NCI-H82 treated with DMSO at 0.1 percent for 48 hours (cell line): ENCODE results near the gene KLHL4.
"Not testable (repeated sequence)": the region's sequence is repeated elsewhere in the genome, so short reads cannot be mapped to it uniquely, and the experiment has no call there.

Experiments
- DNase-seq: peaks from one replicate; lab custom pipeline; 2025; ENCODE audit not compliant: unreplicated experiment; lab: John Stamatoyannopoulos, UW

Gene KLHL4, protein sequence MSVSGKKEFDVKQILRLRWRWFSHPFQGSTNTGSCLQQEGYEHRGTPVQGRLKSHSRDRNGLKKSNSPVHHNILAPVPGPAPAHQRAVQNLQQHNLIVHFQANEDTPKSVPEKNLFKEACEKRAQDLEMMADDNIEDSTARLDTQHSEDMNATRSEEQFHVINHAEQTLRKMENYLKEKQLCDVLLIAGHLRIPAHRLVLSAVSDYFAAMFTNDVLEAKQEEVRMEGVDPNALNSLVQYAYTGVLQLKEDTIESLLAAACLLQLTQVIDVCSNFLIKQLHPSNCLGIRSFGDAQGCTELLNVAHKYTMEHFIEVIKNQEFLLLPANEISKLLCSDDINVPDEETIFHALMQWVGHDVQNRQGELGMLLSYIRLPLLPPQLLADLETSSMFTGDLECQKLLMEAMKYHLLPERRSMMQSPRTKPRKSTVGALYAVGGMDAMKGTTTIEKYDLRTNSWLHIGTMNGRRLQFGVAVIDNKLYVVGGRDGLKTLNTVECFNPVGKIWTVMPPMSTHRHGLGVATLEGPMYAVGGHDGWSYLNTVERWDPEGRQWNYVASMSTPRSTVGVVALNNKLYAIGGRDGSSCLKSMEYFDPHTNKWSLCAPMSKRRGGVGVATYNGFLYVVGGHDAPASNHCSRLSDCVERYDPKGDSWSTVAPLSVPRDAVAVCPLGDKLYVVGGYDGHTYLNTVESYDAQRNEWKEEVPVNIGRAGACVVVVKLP

DNA sequence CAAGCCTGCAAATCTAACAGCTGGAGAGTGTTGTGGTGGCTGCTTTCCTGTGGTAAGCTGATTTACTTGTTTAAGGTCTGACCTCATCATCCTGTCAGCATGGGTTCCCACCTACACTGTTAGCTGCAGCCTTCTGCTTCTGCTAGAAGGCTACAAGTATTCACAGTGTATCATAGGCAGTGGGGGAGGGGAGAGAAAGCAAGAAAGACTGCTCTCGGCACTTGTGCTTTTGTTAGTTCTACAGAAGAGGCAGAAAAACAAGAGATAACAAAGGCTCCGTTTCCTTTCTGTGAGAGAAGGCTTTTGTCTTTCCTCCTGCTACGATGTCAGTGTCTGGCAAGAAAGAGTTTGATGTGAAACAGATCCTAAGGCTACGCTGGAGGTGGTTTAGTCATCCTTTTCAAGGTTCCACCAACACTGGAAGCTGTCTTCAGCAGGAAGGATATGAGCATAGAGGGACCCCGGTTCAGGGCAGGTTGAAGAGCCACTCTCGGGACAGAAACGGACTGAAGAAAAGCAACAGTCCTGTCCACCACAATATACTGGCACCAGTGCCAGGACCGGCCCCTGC is at the start of gene KLHL4:
Gene KLHL4 (plus strand): TSS at position 232 of the 571 bp plus-strand sequence. CDS start 92 bp downstream, at position 324.
- DNase-seq, result peak; percentile 73

DNA sequence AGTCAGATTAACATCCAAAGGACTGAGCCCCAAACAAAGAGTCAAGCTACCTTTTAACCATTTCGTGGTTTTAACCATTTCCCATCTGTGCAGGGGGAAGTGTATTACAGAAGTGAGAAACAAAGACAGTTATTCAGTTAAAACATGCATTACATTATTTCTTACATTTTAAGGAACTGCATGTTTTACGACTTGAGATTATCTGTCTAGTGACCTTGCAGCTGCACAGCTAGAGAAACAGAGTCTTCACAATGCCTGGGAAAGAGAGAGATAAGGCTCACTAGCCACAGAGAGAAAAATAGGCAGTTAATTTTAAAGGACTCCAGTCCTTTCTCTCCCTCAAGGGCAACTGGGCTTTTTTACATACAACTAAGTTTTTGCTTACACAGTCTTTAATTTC is 48.7 kb upstream of the KLHL4 start:
- no peak for DNase-seq

DNA sequence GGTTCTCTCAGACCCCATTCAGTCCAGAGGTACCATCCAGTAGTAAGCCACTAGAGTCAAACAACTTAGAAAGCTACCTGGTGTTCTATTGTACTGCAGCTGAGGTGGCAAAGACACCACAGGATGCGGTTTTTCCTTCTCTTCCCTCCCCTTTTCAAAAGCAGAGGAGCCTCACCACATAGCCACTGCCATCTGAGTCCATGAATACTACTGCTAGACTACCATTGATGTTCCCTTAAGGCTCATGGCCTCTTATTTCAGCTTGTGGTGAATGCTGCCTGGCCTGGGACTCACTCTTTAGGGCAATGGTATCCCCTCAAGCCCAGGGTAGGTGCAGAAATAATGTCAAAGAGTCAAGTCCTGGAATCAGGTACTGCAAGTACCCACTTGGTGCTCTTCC is 41.8 kb upstream of the KLHL4 start:
- no peak for DNase-seq

DNA sequence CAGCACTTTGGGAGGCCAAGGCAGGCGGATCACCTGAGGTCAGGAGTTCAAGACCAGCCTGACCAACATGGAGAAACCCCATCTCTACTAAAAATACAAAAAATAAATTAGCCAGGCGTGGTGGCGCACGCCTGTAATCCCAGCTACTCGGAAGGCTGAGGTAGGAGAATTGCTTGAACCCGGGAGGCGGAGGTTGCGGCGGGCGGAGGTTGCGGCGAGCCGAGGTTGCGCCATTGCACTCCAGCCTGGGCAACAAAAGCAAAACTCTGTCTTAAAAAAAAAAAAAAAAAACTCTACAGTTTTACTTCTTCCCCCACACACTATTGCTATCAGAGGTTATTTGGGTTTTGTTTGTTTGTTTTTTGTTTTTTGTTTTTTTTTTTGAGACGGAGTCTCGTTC is 38.9 kb upstream of the KLHL4 start:
- DNase-seq, result not testable (repeated sequence)

DNA sequence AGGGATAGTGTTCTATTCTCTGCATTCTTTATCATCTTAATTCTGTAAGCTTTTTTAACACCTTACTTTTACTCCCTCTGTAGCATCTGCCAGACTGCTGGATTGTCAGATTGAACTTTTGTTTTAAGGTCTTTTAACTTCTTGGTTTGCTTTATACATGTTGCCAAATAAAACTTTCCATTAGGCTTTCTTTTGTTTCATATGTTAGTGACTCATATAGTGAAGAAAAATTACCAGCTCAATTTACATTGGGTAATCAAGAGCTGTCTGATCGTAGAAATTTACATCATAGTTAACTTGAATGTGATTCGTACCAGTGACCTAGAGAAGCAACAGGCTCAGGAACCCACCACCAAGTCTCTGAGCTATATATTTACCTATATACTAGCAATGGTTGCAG is 28.5 kb upstream of the KLHL4 start:
- no peak for DNase-seq

DNA sequence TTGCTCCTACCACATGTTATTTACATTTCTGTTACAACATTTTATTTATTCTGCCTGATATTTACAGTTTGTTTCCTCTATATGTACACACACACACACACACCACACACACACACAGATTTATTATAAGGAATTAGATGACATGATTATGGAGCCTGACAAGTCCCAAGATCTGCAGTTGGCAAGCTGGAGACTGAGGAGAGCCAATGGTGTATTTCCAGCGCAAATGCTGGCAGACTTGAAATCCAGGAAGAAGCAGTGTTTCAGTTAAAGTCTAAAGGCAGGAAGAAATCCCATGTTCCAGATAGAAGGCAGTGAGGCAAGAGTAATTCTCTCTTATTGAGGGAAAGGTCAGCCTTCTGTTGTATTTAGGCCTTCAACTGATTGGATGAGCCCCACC is 1.8 kb upstream of the KLHL4 start:
- DNase-seq, result no peak

DNA sequence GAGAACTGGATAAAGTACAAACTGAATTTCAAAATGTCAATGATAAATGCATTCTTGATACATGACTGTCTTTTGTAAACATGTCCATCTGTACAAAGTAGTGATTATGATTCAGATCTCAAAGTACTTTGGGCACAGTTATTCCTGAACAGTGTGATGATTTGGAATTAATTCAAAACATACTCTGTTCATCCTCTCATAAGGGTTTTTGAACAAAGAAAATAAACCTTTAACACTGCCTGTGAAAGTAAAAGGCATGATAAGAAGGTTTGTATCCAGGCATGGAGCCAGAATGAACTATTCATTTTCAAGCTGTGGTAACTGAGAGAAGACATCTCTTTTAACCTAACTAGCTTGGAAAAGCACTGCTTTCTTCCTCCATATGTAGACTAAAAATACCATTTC is 883 bp upstream of the KLHL4 start:
- DNase-seq, result no peak

DNA sequence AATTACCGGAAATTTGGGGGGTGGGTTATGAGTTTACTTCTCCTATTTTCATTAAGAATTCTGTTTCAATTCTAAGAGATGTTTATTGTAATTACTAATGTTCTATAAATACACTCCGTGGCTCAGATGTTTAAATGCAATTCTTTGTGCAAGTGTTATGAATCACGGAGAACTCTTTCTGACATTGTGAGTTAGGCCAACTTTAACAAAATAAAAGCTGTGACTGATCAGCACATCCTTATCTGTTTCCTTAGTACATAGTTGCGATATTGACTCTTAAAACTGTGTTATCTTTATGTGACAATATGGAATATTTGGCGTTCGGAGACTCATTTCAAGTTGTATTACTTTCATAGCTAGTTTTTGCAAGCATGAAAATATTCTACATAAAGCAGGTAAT is 902 bp downstream of the KLHL4 start:
- DNase-seq, result no peak

DNA sequence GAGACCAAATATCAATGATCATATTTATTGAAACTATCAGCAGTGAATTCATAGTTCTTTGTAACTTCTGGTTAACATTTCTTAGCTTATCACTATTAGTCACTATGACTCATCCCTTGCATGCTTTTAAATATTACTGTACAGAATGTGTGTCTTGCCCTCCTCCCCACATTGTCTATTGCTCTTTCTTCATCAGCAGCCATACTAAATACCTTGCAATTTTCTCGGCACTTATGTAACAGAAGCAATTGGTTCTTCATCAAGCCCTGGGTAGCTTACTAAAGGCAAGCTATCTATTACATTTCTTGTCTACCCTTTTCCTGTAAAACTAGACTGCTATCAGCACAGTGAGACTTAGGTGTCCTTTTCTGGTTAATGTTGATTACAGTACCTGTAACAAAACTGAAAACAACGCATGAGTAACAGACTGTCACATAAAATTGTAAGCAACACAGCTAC is 8.2 kb downstream of the KLHL4 start:
- no peak for DNase-seq

DNA sequence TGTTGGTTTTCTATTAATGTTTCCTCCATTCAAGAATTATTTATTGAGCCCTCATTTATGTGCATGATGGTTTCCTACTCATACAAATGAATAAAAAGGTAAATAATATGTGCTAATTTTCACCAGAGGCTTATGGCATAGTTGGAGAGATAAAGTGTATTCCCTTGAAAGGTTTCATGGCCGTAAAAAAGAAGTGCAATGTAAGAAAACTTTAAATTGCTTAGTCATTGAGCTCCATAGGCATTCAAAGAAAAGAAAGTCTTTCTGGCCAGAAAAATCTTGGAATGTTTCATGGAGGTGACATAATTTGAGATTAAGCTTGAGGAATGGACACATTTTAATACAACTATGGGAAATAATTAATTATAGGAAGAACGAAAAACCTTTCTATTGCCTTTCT is 8.7 kb downstream of the KLHL4 start:
- DNase-seq, result no peak

DNA sequence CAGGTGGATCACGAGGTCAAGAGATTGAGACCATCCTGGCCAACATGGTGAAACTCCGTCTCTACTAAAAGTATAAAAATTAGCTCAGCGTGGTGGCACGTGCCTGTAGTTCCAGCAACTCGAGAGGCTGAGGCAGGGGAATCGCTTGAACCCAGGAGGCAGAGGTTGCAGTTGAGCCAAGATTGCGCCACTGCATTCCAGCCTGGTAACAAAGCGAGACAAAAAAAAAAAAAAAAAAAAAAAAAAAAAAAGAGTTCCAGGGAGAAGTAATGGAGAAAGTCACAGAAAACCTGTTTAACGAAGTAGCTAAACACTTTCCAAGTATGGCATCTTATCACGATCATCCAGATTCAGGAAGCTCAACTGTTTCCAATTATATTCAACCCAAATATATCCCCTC is 10.9 kb downstream of the KLHL4 start:
- DNase-seq, result no peak

DNA sequence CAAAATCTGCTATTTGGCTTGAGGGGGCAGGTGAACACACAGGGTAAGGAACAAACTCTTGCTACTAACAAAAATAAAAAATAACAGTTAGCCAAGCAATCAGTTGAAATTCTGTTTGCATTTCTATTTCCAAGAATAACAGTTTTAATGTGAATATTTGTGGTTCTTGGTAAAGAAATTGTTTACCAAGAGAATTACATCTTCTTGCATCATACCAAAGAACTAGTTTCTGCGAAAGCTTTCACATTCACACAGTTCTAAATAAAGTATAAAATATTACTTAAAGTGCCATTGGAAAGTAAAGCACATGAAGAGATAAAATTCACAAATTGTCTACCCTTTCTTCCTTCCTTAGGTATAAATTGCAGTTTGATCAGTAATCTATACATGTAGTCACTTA is 54.4 kb downstream of the KLHL4 start:
- DNase-seq, result no peak

DNA sequence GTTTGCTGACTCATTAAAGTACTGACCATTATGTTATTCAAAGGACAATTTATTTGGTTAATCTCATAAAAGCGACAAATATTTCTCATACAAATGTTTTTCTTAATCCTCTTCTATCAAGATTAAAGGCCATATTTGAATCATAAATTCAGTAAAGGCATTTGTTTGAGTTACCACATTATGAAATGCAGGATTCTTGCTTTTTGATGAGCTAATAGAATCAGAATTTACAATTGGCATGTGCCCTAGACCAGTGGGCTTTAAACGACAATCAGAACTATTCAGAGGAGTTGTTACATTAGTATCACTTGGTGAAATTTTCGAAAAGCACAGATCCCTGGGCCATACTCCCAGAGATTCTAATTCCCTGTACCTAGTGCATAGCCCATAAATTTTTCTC is 55.3 kb downstream of the KLHL4 start:
- DNase-seq, result no peak

DNA sequence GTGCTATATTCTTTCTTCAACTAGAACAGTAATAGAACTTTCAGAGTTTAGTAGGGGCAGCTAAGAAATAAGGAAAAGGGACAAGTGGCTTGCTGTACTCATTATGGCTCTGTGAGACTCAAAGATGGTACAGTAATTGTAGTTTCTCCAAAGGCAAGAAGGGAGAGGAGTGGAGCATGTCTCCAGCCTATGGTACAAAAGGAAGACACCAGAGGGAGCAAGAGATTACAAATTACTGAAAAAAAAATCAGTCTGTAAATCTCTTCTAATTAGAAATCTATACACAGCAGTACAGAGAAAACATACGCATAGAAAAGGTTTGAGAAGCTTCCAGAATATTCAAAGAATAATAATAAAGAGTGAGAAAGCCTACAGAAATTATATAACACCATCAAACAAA is 61.4 kb downstream of the KLHL4 start:
- no peak for DNase-seq

DNA sequence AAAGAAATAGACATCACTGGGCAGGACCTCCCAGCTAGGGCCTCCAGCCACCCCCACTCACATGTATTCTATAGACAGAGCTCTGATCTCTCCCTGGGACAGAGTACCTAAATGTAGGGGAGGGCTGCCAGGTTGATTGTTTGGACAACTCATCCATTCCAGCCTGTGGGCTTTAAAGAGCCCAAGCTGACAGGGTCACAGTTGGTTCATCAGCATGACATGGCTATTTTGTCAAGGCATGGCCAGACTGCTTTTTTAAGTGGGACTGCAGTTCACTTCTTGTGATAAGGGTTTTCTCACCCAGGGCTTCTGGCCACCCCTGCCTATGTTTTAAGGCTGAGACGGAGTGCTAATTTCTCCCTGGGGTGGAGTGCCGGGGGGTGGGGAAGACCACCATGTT is 63.3 kb downstream of the KLHL4 start:
- no peak for DNase-seq

DNA sequence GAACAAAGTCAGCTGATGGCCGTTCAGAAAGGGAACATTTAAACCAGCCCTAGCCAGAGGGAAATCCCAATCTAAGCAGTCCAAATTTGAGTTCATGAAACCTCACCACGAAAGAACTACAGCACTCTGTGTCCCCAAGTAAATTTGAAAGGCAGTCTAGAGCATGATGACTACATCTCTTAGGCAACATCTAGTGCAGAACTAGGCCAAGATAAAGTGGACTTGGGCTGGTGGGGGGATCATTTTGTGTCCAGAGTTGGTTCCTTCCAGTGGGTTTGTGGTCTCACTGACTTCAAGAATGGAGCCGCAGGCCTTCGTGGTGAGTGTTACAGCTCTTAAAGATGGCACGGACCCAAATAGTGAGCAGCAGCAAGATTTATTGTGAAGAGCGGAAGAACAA is 64.9 kb downstream of the KLHL4 start:
- DNase-seq, result no peak

DNA sequence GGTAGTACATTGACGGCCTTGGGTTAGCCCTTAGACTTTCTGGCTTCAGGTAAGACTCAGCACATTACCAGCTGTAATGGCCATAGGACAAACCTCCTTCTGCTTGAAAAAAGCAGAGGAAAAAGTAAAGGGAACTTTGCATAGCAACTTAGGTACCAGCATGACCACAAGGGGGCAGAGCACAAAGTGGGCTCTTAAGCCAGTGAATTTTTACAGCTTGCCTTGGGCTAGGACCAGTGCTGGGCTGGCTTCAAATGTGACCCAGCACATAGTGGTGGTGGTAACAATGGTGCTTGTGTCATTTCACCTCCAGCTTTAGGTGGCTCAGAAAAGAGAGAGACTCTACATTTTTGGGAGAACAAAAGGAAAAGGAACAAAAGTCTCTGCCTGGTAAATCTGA is 66.1 kb downstream of the KLHL4 start:
- DNase-seq, result no peak

DNA sequence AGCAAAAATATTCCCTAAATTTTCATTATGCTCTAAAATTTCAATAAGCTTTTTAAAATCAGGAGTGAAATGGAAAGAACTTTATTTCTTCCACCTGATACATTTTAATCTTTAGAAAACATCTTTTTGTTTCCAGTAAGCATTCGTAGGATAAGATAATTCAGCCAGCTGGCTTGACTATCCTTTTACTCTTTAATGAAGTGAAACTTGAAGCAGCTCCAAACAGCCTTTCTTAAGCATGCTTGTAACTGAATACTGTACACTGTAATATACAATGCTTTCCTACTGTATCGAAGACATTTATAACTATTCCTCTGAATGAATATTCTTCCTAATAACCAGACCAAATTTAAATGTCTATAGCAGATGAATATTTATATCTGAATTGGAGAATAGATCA is 98.8 kb downstream of the KLHL4 start:
- no peak for DNase-seq

DNA sequence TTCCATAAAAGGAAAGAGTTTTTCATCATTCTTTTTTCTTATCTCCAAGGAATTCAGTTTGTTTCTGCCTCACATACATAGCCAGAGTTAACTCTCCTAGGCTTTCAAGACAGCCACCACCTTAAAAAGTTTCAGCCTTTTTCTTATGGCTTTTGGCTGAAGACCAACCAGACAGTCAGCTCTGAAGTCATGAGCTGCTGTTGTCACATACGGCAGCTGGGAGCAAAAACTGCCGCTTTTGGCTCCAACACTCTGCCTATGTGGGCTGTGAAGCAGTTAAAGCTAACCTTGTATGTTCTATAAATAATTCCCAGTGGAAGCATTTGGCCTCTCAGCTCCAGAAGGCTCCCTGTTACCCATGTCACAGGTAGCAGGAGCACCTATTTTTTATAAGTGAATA is 104.1 kb downstream of the KLHL4 start:
- DNase-seq, result no peak

DNA sequence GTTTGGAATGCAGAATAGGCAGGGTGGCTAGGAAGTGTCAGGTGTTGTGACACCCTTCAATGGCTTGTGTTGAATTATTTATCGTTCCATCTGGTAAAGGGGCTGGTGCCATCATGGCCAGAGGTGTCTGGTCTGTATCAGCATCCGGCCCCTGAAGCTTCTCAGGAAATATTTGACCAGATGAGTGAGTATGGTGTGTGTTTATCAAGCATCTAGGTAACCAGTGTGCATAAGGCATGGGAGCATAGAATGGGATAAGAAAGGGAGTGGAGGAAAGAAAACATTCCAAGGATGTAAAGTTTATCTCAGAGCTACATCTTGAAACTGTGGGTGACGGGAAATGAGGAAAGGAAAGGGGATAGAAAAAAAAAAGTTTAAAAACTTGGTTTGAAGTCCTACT is 109.4 kb downstream of the KLHL4 start:
- no peak for DNase-seq

DNA sequence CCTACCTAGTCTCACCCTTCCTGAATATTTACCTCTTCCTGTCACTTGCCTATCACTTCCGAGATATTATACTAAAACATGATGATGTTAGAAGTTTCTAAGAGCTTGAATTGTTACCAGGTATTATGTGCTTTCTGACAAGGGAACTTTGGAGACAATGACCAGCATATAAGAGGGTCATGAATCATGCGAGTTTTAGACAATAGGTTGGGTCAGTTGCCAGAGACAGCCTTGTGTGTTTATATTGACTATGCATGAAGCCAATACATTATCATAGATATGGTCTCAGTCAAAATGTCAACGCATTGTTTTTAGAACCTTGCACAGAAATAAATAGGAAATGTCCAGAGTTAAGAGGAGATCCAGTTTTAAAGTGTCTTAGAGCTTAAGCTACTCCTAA is 116.8 kb downstream of the KLHL4 start:
- no peak for DNase-seq

DNA sequence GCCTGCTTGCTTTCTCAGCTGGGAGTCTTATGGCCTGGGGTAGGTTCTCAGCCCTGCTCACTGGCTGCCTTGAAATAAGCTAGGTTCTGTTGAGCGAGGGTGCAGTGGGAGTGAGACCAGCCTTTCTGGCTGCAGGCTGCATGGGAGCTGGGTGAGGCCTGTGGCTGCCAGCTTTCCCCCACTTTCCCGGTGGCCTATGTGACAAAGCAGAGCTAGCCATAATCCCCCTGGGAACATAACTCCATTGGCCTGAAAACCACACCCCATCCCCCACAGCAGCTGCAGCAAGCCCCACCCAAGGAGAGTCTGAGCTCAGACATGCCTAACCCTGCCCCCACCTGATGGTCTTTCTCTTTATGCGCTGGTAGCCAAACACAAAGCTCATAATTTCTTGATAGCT is 118.9 kb downstream of the KLHL4 start:
- no peak for DNase-seq
